IMR-90 (cell line): ENCODE measurements around the gene PGA3. TPM values are rescaled to one million over a fixed set of nuclear protein-coding genes. Genes with fewer than 3 reads are reported as not detected.

ENCODE experiments used
- ATAC-seq: fragments of 200-7000 bp; cut with Tn5 transposase; 2 replicates; pipeline ENCODE4 v1.9.1; 2020; ENCODE audit warnings: low read depth, mild to moderate bottlenecking, moderate library complexity
- BruUV-seq: library from RNA; stranded (reverse); fragments of 400-500 nt; replicated peaks from 2 replicates; lab custom pipeline; 2021; lab: Mats Ljungman, UMichigan
- CTCF ChIA-PET: fragments of 300-600 bp; formaldehyde crosslinking; extraction: SDS; loops from one replicate; lab custom pipeline; 2021; ENCODE audit warnings: antibody characterized with exemption; lab: Yijun Ruan, JAX
- POLR2A ChIA-PET: fragments of 300-600 bp; sonication (Branson Sonifier 250); formaldehyde crosslinking; loops from one replicate; lab custom pipeline; 2022; ENCODE audit warnings: antibody characterized with exemption; ENCODE audit not compliant: unreplicated experiment; lab: Charles Lee
- DNase-seq: peaks from one replicate; pipeline ENCODE4 v3.0.0; 2013
- H2AFZ ChIP-seq: replicated peaks from 2 replicates; pipeline ENCODE3; 2013; ENCODE audit warnings: low read length, mild to moderate bottlenecking; ENCODE audit not compliant: poor library complexity
- H2AK5ac ChIP-seq: 2 replicates; pipeline ENCODE4 v1.6.1; 2013; ENCODE audit warnings: low read depth, low read length, inconsistent platforms
- H2AK9ac ChIP-seq: replicated peaks from 2 replicates; pipeline ENCODE3; 2013; ENCODE audit warnings: mild to moderate bottlenecking, low read depth, low read length, moderate library complexity; ENCODE audit not compliant: poor library complexity
- H2BK120ac ChIP-seq: 2 replicates; pipeline ENCODE4 v1.6.1; 2013; ENCODE audit warnings: low read depth, low read length, inconsistent platforms
- H2BK15ac ChIP-seq: 3 replicates; pipeline ENCODE4 v1.6.1; 2013; ENCODE audit warnings: low read depth, low read length, inconsistent platforms
- H2BK20ac ChIP-seq: 2 replicates; pipeline ENCODE4 v1.6.1; 2013; ENCODE audit warnings: low read depth, mild to moderate bottlenecking, inconsistent platforms, low read length, moderate library complexity
- H2BK5ac ChIP-seq: 2 replicates; pipeline ENCODE4 v1.6.1; 2013; ENCODE audit warnings: mild to moderate bottlenecking, low read depth, low read length, inconsistent platforms; ENCODE audit not compliant: poor library complexity, severe bottlenecking
- H3K14ac ChIP-seq: replicated peaks from 2 replicates; pipeline ENCODE4 v1.6.1; 2013; ENCODE audit warnings: low read depth, low read length, inconsistent platforms
- H3K18ac ChIP-seq: 2 replicates; pipeline ENCODE4 v1.6.1; 2013; ENCODE audit warnings: low read depth, low read length, control low read depth
- H3K23ac ChIP-seq: 2 replicates; pipeline ENCODE4 v1.6.1; 2013; ENCODE audit warnings: low read depth, low read length, inconsistent platforms
- H3K27ac ChIP-seq: 2 replicates; pipeline ENCODE4 v1.5.1; 2013; ENCODE audit warnings: mild to moderate bottlenecking, control low read depth, low read length; ENCODE audit not compliant: insufficient read depth
- H3K27me3 ChIP-seq: 2 replicates; pipeline ENCODE4 v1.6.1; 2013; ENCODE audit warnings: low read length; ENCODE audit not compliant: control insufficient read depth, insufficient read depth
- H3K36me3 ChIP-seq: 2 replicates; pipeline ENCODE4 v1.6.1; 2013; ENCODE audit warnings: low read length, mixed read lengths; ENCODE audit not compliant: control insufficient read depth, insufficient read depth
- H3K4ac ChIP-seq: 2 replicates; pipeline ENCODE4 v1.6.1; 2013; ENCODE audit warnings: low read depth, low read length, inconsistent platforms
- H3K4me1 ChIP-seq: 2 replicates; pipeline ENCODE4 v1.6.1; 2013; ENCODE audit warnings: low read length, mixed read lengths; ENCODE audit not compliant: control insufficient read depth, insufficient read depth
- H3K4me2 ChIP-seq: 2 replicates; pipeline ENCODE4 v1.6.1; 2013; ENCODE audit warnings: low read depth, mild to moderate bottlenecking, control low read depth, low read length, moderate library complexity
- H3K4me3 ChIP-seq: 2 replicates; pipeline ENCODE4 v1.5.1; 2013; ENCODE audit warnings: low read depth, mild to moderate bottlenecking, control low read depth, low read length, moderate library complexity; ENCODE audit not compliant: insufficient read depth
- H3K56ac ChIP-seq: 2 replicates; pipeline ENCODE4 v1.6.1; 2013; ENCODE audit warnings: low read length, inconsistent platforms; ENCODE audit not compliant: insufficient read depth; ENCODE audit errors: extremely low read depth
- H3K79me1 ChIP-seq, 2 experiments: 2 replicates each; pipeline ENCODE4 v1.6.1; 2013; ENCODE audit warnings: low read length in 2 of 2, inconsistent platforms in 1 of 2, low read depth in 1 of 2
- H3K9ac ChIP-seq: 2 replicates; pipeline ENCODE4 v1.6.1; 2013; ENCODE audit warnings: low read depth, low read length, control low read depth
- H3K9me1 ChIP-seq: 2 replicates; pipeline ENCODE4 v1.6.1; 2013; ENCODE audit warnings: low read length, inconsistent platforms; ENCODE audit not compliant: insufficient read depth
- H3K9me3 ChIP-seq: 2 replicates; pipeline ENCODE4 v1.6.1; 2013; ENCODE audit warnings: low read length; ENCODE audit not compliant: control insufficient read depth, insufficient read depth
- H4K20me1 ChIP-seq: 2 replicates; pipeline ENCODE4 v1.6.1; 2013; ENCODE audit warnings: low read length, inconsistent platforms; ENCODE audit not compliant: insufficient read depth
- H4K5ac ChIP-seq: 2 replicates; pipeline ENCODE4 v1.6.1; 2013; ENCODE audit warnings: mild to moderate bottlenecking, low read depth, low read length, control low read depth
- H4K8ac ChIP-seq, 2 experiments: 2 replicates each; pipeline ENCODE4 v1.6.1; 2013; ENCODE audit warnings: low read depth in 2 of 2, low read length in 2 of 2, control low read depth in 1 of 2, inconsistent platforms in 1 of 2
- H4K91ac ChIP-seq: 2 replicates; pipeline ENCODE4 v1.6.1; 2013; ENCODE audit warnings: low read depth, low read length, inconsistent platforms; ENCODE audit not compliant: insufficient read depth
- CHD1 ChIP-seq: IDR thresholded peaks from 2 replicates; pipeline ENCODE4 v1.6.1; 2012; ENCODE audit warnings: low read depth, low read length, improper control_type of control experiment
- CTCF ChIP-seq: conservative IDR thresholded peaks from 2 replicates; pipeline ENCODE4 v1.5.1; 2012; ENCODE audit warnings: mild to moderate bottlenecking, low read depth, low read length, improper control_type of control experiment
- MAFK ChIP-seq: IDR thresholded peaks from 2 replicates; pipeline ENCODE4 v1.6.1; 2012; ENCODE audit warnings: low read depth, low read length, improper control_type of control experiment
- NFE2L2 ChIP-seq: fragments of 150-350 bp; IDR thresholded peaks from 2 replicates; pipeline ENCODE4 v1.6.1; 2016; ENCODE audit warnings: low read depth, mild to moderate bottlenecking, low read length
- POLR2A ChIP-seq: IDR thresholded peaks from 2 replicates; pipeline ENCODE4 v1.6.1; 2012; ENCODE audit warnings: mild to moderate bottlenecking, low read depth, low read length
- RAD21 ChIP-seq: IDR thresholded peaks from 2 replicates; pipeline ENCODE4 v1.6.1; 2012; ENCODE audit warnings: low read length, improper control_type of control experiment
- RCOR1 ChIP-seq: IDR thresholded peaks from 2 replicates; pipeline ENCODE4 v1.6.1; 2012; ENCODE audit warnings: mild to moderate bottlenecking, low read length, improper control_type of control experiment; ENCODE audit not compliant: insufficient replicate concordance
- SMC3 ChIP-seq: fragments of 150-350 bp; IDR thresholded peaks from 2 replicates; pipeline ENCODE4 v1.6.1; 2016; ENCODE audit warnings: low read depth, mild to moderate bottlenecking, antibody characterized with exemption, low read length, moderate library complexity
- USF2 ChIP-seq: fragments of 150-350 bp; IDR thresholded peaks from 2 replicates; pipeline ENCODE4 v1.6.1; 2017; ENCODE audit warnings: mild to moderate bottlenecking, antibody characterized with exemption, low read length, low read depth
- WGBS, 2 experiments: methylation state at CpG; one replicate each; pipeline versions ENCODE4 v1.1.5 to v1.1.7; 2013; ENCODE audit warnings: missing lambda C conversion rate in 2 of 2; ENCODE audit not compliant: insufficient read length in 1 of 2; ENCODE audit errors: extremely low coverage in 2 of 2; 5-methylcytosine and 5-hydroxymethylcytosine counted together
- dilution Hi-C: fragments of 300-500 bp; cut with HindIII; formaldehyde crosslinking; loops from one replicate; pipeline ENCODE4 v1.14.3; 2018; ENCODE audit warnings: low sequenced_read_pairs; ENCODE audit not compliant: unreplicated experiment
- in situ Hi-C: fragments of 300-500 bp; cut with MboI; formaldehyde crosslinking; loops from 3 replicates; pipeline ENCODE4 v1.14.3; 2019; ENCODE audit warnings: low sequenced_read_pairs, inconsistent platforms, mixed read lengths
- intact Hi-C: fragments of 100-400 bp; cut with micrococcal nuclease; formaldehyde crosslinking; loops from 2 replicates; pipeline ENCODE4 v1.10.0; 2022
- polyA plus RNA-seq, 3 experiments: library from polyadenylated mRNA; depleted of rRNA; stranded (reverse); fragments of >200 nt; gene quantifications; 2 replicates each; pipeline ENCODE4 v1.2.3, GENCODE V29; 2012; ENCODE audit warnings: low replicate concordance in 1 of 3
- total RNA-seq: library from RNA; depleted of rRNA; stranded (reverse); fragments of >200 nt; gene quantifications from 2 replicates; pipeline ENCODE4 v1.2.3, GENCODE V29; 2012
- TF ChIP-seq, protein P1 (sequence below): fragments of 150-350 bp; IDR thresholded peaks from 2 replicates; pipeline ENCODE4 v1.6.1; 2016; ENCODE audit warnings: low read depth, mild to moderate bottlenecking, low read length, moderate library complexity, borderline replicate concordance

The PGA3 gene
- total and polyA plus RNA-seq, 2 of the 4 experiments (the other 2 are of a cell fraction): 0.18 TPM; not detected in 1

DNA sequence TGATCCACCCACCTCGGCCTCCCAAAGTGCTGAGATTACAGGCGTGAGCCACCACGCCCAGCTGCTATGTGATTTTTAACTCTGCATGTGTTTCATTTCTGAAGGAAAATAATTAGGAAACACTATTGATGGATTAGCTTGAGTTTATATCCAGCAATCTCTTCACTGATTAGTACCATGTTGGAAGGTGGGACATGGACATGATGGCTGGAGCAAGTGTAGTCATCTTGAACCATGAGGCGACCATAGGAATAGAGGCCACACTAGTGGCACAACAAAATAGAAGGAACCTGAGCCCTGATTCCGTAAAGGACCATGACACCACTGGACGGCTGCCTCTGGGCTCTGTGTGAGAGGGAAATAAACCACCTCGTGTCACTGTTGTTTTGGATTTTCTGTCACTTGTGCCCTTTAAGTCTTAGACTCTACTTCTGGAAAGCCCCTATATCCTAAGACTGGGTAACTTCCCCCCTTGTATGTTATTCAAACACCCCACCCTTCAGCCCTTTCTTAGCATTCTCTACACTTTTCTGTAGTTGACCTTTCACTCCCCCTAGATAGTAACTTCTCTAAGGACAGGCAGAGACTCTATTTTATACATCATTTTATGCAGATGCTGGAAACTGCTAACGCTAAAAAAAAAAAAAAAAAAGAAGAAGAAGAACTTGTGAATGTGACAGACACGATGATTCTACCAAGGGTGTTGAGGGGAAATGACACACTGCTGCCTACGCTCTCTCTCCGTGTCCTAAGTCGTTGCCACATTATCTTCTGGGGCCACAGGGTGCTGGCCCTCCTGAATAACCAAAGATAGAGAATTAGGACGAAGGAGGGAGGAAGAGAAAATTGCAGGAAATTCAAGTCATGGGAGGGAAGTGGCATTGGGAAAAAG lies 39.4 kb upstream of the PGA3 start (continued):
- no peak for TF ChIP-seq RAD21

GRCh38 chr11:61164606-61165424 lies 38.5 kb upstream of the PGA3 start:
- Histone ChIP-seq H2AFZ (no peak overlapping the region), H2AK9ac (no peak overlapping the region), H3K79me1 (peaks cover 12 to 22% of the 10 kb centered on the region in 2 experiments), H2BK20ac (no peak overlapping the region), H3K23ac (no peak overlapping the region), H2BK5ac (no peak overlapping the region), H3K9me1 (peaks cover 13% of the 10 kb centered on the region), H3K9ac (no peak overlapping the region), H4K20me1 (no peaks in the 10 kb centered on the region), H3K18ac (no peak overlapping the region), H3K27me3 (peaks cover 6% of the 10 kb centered on the region; the same call in 1 of the 2 replicates), H3K36me3 (no peaks in the 10 kb centered on the region), H4K8ac (no peak overlapping the region), H2AK5ac (no peak overlapping the region), H2BK120ac (no peak overlapping the region), H3K4me3 (no peak overlapping the region), H3K4ac (no peak overlapping the region), H3K4me2 (no peak overlapping the region), H3K27ac (no peak overlapping the region), H2BK15ac (no peak overlapping the region), H3K9me3 (no peaks in the 10 kb centered on the region; the same call in 1 of the 2 replicates), H3K14ac (no peak overlapping the region), H3K4me1 (peaks cover 3% of the 10 kb centered on the region; the same call in 1 of the 2 replicates), H4K91ac (no peak overlapping the region), H3K56ac (no peak overlapping the region), H4K5ac (no peak overlapping the region)
- in situ Hi-C loops: no loop called here
- DNase-seq: no peak
- POLR2A ChIA-PET: no interaction called here
- dilution Hi-C loops: no loop called here
- intact Hi-C loops: no loop called here
- CTCF ChIA-PET: no interaction called here
- no TSS peak for BruUV-seq
- ATAC-seq: no peak
- 51 to 100% methylated on average over 1 to 5 of the region's 13 CpGs for WGBS, 2 experiments
- no peak for TF ChIP-seq CTCF
- TF ChIP-seq CHD1: no peak
- no peak for TF ChIP-seq USF2
- TF ChIP-seq, protein P1, sequence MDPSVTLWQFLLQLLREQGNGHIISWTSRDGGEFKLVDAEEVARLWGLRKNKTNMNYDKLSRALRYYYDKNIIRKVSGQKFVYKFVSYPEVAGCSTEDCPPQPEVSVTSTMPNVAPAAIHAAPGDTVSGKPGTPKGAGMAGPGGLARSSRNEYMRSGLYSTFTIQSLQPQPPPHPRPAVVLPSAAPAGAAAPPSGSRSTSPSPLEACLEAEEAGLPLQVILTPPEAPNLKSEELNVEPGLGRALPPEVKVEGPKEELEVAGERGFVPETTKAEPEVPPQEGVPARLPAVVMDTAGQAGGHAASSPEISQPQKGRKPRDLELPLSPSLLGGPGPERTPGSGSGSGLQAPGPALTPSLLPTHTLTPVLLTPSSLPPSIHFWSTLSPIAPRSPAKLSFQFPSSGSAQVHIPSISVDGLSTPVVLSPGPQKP: no peak
- TF ChIP-seq SMC3: no peak
- no peak for TF ChIP-seq MAFK
- no peak for TF ChIP-seq RAD21
- no peak for TF ChIP-seq RCOR1
- TF ChIP-seq POLR2A: no peak
- no peak for TF ChIP-seq NFE2L2
